Esophagus squamous epithelium (tissue), 4 donors: ENCODE data around the gene PDS5B.

Experiments
- CTCF ChIP-seq, 6 experiments: fragments of 450-650 bp in 4 of 6; fragments of 200-600 bp in 2 of 6; sonication (generic) in 2 of 6; IDR thresholded peaks; one replicate each; pipeline ENCODE4 v1.5.1; 2016 to 2019; ENCODE audit warnings: antibody characterized with exemption in 6 of 6, mild to moderate bottlenecking in 4 of 6, moderate library complexity in 4 of 6
- POLR2A ChIP-seq, 4 donors: fragments of 450-650 bp; IDR thresholded peaks; one replicate each; pipeline ENCODE4 v1.6.1; 2017; ENCODE audit warnings: antibody characterized with exemption in 4 of 4, mild to moderate bottlenecking in 4 of 4, moderate library complexity in 3 of 4

DNA sequence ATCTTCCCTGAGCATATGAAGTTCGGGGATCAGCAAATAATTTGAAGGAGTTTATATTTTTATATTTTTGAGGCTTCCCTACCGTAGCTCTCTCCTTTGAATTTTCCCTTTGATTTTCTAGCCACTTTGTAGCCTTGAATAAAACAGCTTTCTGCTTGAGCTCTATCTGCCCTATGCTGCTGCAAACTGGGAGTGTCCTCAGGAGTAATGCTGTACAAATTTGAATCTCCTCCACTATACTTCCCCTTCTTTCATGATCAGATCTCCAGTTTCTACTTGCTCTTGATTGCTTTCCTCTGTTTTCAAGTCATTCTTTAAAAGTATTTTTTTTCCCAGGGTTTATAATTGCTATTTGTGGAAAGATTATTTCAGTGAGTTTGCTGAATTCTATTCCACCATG is 14.6 kb downstream of the PDS5B start:
- TF ChIP-seq POLR2A (IDR thresholded peaks at IDR 0.05) (no peak), CTCF (IDR thresholded peaks at IDR 0.05) (no peak)
